Stimulated activated CD8-positive, alpha-beta memory T cell treated with anti-CD3 and anti-CD28 coated beads, Interleukin-15, amount 100 ng/mL, for 48 hours (primary cell): ENCODE data around the gene ENHO.
"Not testable (repeated sequence)": the region's sequence is repeated elsewhere in the genome, so short reads cannot be mapped to it uniquely, and the experiment has no call there.

Experiments
- DNase-seq, 2 donors: peaks; one replicate each; pipeline ENCODE4 v3.0.0-alpha.2; 2020; ENCODE audit warnings: low read depth in 2 of 2

Gene ENHO

DNA sequence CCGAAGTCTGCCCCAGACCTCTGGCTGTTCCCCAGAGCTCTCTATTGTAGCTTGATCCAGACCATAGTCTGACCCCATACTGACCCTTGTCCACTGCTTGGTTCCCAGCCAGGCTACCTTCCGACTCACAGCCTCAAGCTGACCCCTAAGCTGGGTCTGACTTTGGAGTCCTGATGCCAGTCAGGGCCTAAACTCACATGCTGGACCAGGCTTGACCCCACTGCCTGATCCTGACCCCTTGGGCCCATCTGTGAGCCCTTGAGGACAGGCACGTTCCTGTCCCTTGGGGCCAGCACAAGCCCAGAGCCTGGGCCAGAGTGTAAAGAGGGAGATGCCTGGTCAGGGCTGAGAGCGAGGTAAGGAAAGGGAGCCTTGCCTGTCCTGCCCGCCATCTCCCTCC, 32.7 kb upstream of the ENHO start:
- DNase-seq, result no peak

DNA sequence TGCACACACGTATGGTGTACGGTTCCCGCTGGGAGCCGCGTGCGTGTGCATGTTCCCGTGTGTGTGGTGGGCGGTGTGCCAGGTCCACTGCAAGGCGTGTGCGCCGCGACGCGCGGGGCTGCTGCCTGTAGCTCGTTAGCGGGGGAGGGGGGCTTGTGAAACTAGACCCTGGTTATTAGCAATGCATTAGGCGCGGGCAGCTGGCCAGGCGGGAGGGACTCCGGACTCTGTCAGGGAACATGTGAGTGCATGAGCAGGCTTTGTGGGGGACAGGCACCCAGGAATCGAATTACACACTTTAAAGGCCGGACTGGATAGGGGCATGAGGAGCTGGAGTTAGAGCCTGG, 32.2 kb upstream of the ENHO start:
- no peak for DNase-seq

DNA sequence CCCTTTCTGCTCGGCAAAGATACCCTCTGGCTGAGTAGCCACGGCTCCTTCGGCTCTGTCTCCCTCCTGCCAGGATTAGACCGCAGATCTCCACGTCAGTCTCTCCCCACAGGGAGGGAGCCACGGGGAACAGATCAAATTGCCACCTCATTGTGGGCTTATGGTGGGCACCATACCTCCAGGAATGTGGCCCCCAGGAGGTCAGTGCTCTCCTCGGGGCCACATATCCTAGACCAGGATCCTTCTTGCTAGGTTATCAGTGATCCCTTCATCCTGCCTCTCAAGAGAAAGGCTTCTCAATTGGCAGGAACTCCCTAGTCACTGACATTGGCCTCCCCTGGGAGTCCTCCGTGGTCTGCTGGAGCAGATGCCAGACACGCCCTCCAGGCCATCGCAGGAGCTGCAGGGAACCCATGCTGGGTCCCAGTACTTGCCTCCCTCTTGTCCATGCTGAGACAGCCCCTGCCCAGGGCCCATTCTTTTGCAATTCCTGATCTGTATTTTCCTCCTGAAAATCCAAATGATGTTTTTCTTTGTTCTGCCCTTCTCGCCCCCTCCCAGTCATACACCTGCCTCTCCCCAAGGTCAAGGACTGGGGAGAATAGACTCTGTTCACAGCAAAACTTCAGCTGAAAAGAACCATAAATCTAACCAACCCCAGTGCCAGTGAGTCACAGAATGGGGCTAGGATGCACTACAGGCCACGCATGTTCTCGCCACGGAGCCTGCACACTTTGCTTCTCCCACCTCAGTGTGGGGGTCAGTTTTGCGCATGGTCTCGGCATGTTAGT, 31.6 kb upstream of the ENHO start:
- DNase-seq, result no peak

DNA sequence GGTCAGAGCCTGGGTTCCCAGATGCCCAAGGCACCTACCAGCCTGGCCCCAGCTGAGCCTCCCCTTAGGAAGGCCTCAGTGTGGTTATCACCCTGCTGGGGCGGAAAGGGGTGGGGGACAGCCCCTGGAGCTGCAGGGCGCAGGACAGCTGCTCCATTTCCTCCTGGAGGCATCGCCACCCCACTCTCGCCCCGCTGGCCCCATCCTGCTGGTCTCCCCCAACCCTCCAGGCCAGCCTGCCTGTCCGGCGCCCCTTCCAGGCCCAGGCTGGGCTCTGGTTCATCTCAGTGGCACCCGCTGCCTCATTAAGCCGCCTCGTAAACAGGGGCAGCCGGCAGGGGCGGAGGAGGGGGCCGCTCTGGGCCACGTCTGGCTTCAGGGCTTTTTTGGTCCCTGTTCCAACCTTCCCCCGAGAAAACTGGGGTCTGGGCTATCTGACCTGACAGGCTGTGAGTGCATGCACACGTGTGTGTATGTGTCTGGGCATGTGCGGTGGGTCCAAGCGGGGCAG, 30.8 kb upstream of the ENHO start:
- DNase-seq, result no peak

DNA sequence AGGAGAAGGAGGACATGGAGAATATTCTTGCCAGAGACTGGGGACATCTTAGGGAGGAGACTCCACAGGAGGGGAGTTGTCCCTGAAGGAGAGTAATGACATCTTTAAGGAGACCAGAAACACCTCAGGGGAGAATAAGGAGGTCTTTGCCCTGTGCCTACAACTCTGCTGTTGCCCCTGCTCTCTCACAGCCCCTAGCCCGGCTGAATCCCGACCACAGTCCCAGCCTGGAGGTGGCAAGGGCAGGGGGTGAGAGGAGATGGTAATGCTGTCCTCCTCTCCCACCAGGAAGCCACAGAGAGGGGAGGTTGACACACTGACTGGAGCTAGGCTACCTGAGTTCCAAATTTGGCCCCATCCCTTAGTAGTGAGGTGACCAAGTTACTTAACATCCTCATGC, 30.2 kb upstream of the ENHO start:
- no peak for DNase-seq

DNA sequence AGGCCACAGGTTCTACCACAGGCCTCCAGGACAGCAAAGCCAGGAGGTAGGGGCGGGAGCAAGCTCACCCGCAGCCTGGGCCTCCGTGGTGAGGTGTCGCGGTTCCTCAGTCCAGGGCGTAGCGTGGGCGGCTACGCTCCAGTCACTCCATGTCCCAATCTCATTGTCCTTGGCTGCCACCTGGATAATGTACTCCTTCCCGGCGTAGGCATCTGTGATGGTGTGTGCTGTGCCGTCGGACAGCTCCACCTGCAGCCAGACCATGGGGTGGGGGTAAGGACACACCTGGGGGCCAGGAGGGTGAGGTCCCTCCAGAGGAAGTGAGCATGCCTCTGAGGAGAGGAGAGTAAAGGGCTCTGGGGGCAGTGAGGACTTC, 29.8 kb upstream of the ENHO start:
- no peak for DNase-seq

DNA sequence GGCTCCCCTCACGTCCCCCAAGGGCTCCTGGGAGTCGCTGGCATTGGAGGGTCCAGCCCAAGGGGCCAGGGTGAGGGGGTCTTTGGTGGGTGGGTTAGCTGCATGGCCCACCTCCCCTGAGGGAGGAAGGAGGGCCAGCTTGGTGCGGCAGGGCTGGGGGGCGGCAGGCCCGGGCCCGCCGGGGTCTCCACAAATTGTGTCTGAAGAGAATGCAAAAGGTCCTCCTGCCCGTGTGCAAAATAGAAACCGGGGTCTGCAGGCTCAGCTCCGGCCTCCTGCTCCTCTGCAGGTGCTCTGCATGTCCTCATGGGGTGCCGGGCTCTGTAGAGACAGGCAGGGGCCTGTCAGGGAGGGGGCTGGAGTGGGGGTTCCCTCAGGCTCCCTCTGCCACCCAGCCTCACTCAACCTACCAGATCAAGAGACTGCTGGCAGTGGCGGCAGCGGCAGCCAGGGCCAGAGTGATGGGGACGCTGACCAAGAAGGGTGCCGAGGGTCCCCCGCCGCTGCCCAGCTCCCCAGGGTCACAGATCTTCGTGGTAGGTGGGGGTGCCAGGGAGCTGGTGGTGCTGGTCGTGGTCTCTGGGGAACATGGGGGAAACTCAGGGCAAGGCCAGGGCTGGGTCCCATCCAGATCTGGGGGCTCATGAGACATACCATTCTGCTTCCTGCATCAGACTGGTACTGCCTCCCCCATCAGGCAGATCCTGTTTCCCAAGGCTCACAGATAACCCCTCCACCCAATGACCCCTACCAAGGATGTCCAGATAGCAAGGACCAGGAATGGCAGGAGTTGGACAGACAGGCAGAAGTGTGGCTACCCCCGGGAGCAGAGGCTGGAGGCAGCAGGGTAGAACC, 29.2 kb upstream of the ENHO start:
- no peak for DNase-seq

DNA sequence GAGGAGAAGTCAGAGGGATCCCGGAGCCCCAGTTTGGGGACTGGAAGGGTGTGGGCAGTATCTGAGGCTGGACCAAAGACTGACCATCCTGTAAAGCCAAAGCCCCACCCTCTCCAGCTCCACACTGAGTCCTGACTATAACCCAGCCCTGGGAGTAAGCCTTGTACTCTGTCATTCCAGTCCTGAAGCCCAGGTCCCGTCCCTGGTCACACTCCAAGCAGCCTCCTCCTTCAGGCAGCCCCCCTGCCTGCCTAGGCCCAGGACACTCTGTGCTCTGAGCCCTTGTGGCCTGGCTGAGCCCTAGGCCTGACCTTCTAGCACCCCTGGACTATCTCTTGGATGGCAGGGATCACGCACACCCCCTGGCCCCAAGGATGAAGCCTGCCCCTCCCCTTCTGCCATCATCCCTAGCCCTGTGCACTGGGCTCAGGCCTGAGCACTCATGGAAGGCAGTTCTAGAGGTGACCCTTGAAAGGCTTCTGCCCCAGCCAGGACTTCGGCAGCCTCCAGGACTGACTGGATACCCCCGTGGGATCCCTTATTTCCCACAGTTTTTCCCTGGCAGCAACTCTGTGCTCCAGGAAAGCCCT, 28.0 kb upstream of the ENHO start:
- DNase-seq, result no peak

DNA sequence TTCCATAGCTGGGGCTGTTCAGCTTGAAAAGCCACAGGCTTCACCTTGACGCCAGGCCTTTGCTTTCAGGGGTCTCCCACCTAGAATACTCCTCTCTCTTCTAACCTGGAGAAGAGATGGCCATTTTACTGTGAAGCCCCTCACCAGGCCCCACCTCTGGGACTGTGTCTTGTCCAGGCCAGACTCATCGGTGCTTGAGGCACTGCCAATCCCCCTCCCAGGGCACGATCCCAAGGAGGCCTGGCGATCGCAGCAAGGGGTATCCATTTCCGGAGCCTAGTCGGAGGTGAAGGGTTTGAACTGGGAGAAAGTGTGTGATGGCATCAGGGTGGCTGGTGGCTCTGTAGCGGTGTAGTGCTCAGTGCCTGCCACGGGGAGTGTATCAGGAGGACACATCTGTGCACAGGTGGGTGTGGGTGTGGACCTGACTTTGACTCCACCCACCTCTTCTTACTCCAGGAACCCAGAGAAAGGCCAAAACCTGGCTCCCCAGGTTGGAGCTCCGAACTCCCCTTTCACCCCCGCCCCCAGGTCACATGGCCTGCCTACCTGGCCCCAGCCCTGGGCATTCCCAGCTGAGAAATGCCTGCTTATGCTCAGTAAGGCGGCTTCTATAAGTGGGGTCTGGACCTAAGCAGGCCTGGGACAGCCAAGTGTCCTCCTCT, 27.4 kb upstream of the ENHO start:
- DNase-seq, result no peak

DNA sequence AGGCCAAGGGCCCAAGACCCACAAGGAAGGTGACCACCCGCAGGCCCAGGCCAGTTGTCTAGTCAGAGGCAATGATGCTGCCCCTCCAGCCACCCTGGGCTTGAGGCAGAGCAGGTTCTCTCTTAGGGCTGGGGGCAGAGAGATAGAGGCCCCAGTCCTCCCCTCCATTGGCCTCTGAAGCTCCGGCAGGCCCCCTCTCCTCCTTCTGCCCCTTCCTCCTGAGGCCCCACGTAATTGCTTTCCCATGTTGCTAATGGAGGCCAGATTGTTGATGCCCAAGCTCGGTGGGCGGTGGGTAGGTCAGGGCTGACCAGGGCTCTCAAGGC, 26.6 kb upstream of the ENHO start:
- DNase-seq, result no peak

DNA sequence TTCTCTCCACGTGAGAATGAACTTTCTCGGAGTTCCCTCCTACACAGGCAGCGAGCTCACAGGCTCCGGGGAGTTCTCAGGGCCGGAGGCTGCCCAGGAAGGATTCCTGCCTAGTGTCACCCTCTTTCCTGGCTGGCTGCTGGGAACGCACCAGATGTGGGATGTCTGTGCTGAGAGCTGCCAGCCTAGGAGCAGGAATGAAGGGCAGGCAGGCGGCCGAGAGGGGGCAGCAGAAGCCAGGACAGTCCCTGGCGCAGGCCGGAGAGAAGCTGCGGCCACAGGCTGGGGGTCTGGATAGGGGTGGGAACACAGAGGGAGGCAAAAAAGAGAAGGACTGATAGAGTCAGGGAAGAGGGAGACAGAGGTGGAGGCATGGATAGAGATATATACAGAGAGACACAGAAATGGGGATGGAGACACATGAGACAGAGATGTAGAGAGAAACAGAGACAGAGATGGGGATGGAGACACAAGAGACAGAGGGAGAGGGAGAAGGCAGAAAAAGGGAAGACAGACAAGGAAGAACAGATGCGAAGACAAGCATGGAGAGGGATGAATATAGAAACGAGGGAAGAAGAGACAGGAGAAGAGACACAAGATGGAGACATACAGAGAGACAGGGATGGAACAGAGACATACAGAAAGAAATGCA, 25.3 kb upstream of the ENHO start:
- no peak for DNase-seq

DNA sequence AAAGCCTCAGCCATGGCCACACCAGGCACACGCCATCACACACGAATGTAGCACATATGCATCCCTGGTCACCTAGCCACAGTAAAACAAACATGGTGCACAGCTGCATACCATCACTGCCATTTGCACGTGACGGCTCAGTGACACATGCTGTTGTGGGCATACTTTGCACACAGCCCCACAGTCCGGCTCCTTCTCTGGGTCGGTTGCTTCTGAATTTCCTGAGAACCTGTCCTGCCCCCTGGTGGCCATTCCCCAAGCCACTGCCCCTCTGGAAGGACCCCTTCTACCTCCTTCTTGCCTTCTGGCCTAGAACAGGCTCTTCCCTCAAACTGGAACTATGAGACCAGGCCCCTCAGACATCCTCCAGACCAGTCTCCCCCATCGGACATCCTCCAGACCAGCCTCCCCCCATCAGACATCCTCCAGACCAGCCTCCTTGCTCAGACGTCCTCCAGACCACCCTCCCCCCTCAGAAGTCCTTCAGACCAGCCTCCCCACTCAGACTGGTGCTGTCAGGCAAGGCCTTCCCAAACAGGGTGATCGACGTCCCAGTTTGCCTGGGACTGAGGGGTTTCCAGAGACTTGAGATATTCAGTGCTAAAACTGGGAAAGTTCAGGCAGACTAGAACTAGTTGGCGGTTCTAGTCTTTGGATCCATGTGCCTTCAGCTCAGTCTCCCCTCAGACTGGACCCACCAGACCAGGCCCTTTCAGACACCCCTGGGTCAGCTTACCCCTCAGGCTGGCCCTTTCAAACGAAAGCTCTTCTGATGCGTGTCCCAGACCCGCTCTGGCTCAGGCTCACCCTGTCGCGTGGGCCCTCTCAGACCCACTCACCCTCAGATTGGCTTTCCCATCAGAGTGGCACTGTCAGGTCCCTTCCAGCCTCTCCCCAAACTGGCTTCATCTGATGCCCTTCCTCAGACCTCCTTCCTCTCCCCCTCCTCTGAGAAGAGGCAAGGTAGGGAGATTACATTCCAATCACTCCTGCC, 24.3 kb upstream of the ENHO start:
- DNase-seq, result peak; percentile 45 to 50

DNA sequence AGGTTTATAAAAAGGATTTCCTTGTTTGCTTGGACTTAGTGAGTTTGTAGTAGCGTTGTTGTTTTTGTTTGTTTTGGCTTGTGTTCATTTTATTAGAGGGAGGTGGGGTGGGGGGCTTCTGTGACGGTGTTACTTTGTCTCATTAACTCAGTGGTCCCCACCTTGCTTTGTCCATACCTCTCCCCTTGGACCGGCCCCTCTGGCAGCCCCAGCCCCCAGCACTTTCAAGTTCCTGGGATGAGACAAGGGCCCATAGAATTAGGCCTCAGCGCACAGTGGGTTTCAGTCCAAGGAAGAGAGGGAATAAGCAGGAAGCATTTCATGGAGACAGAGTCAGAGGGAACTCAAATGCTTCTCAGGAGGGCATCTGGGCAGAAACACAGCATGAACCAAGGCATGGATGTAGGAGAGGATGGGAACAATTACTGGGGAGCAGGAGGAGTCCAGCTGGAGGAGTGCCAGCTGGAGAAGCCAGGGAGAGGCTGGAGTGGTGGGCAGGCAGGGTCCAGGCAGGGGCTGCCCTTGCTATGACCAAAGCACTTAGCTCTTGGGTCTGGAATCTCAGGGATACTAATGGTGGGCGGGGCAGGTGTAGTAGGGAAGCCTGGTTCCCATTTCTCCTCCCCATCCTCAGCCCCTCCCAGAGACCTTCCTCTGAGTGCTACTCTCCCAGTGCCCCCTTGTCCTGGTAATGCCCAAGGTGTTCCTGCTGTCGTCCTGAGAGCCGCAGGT, 23.5 kb upstream of the ENHO start:
- DNase-seq, result no peak

DNA sequence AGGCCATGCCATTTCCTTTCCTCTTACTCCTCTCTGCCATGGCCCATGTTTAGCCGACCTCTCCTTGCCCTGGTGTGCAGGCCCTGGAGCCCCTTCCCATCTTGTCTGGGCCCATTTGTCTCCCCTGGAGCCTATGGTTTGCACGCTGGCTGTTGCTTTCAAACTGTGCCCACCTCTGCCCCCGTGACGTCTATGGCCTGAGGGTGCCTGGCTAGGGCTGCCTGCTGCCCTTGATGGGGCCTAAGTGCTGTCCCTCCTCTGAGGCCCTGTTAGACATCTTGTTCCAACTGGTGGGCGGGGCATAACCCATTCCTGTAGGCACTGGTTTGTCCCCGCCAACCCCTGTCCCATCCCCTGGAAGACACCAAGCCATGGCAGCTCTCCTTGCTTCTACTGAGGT, 22.7 kb upstream of the ENHO start:
- no peak for DNase-seq

DNA sequence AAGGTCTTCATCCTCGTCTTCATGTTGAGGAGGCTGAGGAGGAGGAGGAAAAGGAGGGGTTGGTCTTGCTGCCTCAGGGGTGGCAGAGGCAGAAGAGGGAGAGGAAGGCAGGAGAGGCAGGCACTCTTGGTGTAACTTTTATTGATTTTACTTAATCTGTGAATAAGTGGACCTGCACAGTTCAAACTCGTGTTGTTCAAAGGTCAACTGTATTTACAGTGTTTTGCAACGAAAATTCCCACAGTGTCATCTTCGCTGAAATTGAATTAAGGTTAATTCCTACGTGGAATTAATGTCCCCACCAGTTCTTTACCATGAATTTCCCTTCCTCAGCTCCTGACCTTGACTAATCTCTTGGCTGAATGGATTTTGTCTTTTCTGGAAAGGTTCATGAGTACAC, 21.2 kb upstream of the ENHO start:
- DNase-seq, result no peak

DNA sequence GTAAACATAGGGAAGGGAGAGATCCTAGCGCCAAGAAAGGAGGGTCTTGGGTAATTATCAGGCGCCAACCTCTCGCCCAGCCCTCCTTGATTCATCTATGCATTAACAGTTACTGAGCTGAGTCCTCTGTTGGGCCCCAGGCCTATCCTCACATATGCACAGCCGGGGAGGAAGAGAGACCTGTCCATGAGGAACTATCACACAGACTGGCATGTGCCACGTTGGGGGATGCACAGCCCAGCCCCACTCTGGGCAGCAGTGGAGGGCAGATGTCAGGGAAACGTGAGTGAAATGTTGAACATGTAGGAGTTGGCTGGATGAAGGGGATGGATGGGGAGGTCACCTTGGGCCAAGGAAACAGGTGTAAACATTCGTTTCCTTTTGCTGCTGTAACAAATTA, 18.8 kb upstream of the ENHO start:
- DNase-seq, result no peak

DNA sequence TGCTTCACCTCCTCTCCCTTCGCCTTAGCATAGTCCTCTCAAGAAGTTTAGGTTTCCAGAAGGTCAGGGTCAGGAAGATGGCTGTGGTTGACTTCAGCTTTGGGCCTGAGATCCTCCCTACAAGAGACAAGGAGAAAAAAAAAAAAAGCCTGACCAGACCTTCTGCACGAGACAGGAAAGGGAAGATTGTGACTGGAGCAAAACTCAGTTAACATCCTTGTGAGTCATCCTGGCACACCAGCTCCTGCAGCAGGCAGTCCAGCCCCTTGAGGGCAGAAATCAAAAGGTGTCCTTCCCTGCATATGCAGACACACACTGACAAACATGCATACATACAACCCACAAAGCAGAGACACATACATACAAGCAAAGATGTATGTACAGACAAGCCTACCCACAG, 18.0 kb upstream of the ENHO start:
- no peak for DNase-seq

DNA sequence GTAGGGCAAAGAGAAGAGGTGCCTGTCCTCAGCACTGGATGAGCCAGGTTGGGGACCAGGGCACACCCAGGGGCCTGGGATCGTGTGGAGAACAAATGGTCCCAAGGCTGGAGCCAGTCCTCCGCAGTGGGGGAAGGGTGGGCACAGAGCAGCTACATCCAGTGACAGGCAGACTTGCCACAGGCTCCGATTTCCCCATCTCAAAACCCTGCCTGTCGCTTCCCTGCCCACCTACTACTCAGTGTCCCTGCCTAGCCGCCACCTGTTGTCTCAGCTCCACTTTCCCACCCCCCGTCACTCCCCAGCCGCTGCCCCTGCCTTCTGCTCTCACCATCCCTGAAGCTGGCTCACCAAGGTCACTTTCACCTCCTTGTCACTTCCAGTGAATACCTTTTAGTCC, 13.9 kb upstream of the ENHO start:
- no peak for DNase-seq

DNA sequence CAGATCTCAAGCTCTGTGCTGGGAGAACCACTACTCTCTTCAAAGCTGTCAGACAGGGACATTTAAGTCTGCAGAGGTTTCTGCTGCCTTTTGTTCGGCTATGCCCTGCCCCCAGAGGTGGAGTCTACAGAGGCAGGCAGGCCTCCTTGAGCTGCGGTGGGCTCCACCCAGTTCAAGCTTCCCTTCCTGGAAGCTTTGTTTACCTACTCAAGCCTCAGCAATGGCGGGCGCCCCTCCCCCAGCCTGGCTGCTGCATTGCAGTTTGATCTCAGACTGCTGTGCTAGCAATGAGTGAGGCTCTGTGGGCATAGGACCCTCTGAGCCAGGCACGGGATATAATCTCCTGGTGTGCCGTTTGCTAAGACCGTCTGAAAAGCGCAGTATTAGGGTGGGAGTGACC, 9.3 kb upstream of the ENHO start:
- DNase-seq, result not testable (repeated sequence)

DNA sequence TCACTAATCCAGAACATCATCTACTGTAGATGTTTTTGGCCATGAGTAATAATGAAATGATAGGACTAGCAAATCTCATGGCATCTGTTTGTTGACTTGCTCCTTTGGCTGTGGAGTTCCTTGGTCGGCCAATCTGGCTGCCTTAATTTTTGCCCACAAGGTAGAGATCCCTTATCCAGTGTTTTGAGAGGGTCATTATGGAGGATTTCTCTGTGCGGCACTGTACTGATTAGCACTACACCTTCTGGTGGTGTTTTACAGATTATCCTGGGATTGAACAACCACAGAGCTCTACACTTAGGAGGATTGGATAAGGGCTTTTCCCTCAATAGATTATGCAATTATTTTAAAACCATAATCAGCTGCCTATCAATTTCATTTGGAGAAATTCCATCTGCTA, 3.2 kb upstream of the ENHO start:
- DNase-seq, result no peak
